Thyroid gland (tissue), 4 donors: Measurements from ENCODE around the gene CD244.

ENCODE experiments used
- CTCF ChIP-seq, 6 experiments: fragments of 200-600 bp in 3 of 6; fragments of 450-650 bp in 3 of 6; sonication (generic) in 3 of 6; IDR thresholded peaks; one replicate each; pipeline ENCODE4 v1.5.1; 2016 to 2019; ENCODE audit warnings: antibody characterized with exemption in 6 of 6, mild to moderate bottlenecking in 2 of 6, inconsistent platforms in 1 of 6, moderate library complexity in 1 of 6
- POLR2A ChIP-seq, 2 donors: fragments of 450-650 bp; IDR thresholded peaks; one replicate each; pipeline ENCODE4 v1.6.1; 2017; ENCODE audit warnings: antibody characterized with exemption in 2 of 2, mild to moderate bottlenecking in 2 of 2, moderate library complexity in 1 of 2

GRCh38 chr1:160858097-160858496 is 4.6 kb downstream of the CD244 start:
- TF ChIP-seq CTCF (IDR thresholded peaks at IDR 0.05) (no peak), POLR2A (IDR thresholded peaks at IDR 0.05) (no peak)
